ENCODE data around the gene FANCG. TPM values are rescaled to one million over a fixed set of nuclear protein-coding genes. Genes with fewer than 3 reads are reported as not detected.

The FANCG gene
- polyA plus RNA-seq, 1 experiment = 9.1 TPM

DNA sequence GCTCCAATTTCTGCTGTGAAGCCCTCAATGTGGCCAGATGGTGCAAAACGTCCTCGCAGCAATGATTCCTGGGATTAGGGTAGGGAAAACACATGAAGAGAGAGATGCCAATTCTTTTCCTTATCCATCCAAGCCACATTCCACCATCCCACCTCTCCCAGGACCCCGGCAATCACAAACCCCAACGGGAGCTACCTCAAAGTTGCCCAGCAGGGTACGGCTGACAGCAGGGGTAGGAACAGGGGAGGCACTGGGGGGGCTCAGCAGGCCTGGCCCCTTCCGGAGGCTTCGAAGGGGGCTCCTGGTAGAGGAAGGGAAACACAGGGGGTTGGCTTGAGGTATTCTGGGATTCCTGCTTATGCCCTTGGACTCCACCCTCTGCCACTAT, 26.6 kb upstream of the FANCG start:
- Histone ChIP-seq H3K9me3 (ENCODE audit: control insufficient read depth, insufficient read depth, low read length) (no peaks in the 10 kb centered on the region; the same call in 1 of the 2 replicates), H3K4me3 (ENCODE audit: low read depth, low read length) (no peak overlapping the region), H3K27ac (ENCODE audit: low read depth, low read length) (no peak overlapping the region), H3K27me3 (ENCODE audit: control insufficient read depth, insufficient read depth, low read length) (no peaks in the 10 kb centered on the region)
- no peak for DNase-seq (ENCODE audit: low read depth, low spot score)
- ChIA-PET POLR2A (no interaction called here), CTCF (no interaction called here)
- no peak for TF ChIP-seq CTCF (IDR thresholded peaks at IDR 0.05; ENCODE audit: low read depth, low read length)

DNA sequence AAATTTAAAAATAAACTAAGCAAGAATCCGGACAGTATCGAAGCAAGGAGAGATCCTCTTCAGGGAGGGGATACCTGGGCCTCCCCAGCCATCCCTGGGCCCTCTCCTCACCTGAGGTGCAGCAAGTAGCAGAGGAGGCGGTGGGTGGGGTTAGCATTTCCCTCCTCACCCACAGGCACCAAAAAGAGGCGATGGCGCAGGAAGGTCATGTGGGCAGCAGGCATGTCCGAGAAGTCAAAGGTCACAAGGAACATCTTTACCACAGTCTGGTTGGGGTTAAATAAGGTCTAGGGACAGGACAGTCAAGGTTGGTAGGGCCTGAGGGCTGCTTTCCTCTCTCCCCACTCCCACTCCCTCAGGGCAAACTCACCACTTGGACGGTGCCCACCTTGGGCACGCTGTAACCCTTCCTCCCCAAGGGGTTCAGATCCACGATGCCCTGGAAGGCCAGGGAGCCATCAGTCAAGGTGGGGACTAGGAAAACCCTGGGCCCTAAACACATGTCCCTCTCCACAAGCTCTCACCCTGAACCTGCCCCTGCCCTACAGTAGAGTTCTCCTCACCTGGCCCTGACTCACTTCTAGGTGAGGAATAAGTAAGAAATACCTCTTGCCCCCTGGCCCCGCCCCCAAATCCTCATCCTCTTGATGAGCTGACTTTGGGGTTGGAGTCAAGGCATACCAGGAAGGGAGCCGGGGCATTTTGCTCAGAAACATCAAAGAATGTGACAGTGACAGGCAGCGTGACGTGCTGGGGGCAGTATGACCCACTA, 26.0 kb upstream of the FANCG start:
- DNase-seq (ENCODE audit: low read depth, low spot score) = no peak
- ChIA-PET CTCF (no interaction called here), POLR2A (no interaction called here)
- Histone ChIP-seq H3K4me3 (ENCODE audit: low read depth, low read length) (no peak overlapping the region), H3K27me3 (ENCODE audit: control insufficient read depth, insufficient read depth, low read length) (no peaks in the 10 kb centered on the region), H3K9me3 (ENCODE audit: control insufficient read depth, insufficient read depth, low read length) (no peaks in the 10 kb centered on the region; the same call in 1 of the 2 replicates), H3K27ac (ENCODE audit: low read depth, low read length) (no peak overlapping the region)
- no peak for TF ChIP-seq CTCF (IDR thresholded peaks at IDR 0.05; ENCODE audit: low read depth, low read length)

DNA sequence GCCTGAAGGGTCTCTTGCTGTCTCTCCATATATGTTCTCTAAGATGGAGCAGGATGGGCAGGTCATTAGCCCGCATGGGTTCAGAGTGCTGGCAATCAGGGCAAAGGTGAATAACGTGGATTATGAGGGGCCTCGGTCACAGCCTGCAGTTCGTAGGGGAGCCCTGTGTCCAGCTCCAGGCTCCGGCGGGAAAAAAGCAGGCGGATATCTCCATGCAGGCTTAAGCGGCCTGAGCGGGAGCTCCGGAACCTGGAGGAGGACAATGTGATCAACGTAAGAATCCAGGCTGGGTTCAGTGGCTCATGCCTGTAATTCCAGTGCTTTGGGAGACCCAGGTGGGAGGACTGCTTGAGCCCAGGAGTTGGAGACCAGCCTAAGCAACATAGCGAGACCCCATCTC, 25.4 kb upstream of the FANCG start:
- H3K27ac ChIP-seq (ENCODE audit: low read depth, low read length) = no peak overlapping the region
- CTCF ChIA-PET = no interaction called here
- H3K27me3 ChIP-seq (ENCODE audit: control insufficient read depth, insufficient read depth, low read length) = no peaks in the 10 kb centered on the region
- DNase-seq (ENCODE audit: low read depth, low spot score) = no peak
- POLR2A ChIA-PET = no interaction called here
- no peak for TF ChIP-seq CTCF (IDR thresholded peaks at IDR 0.05; ENCODE audit: low read depth, low read length)
- H3K4me3 ChIP-seq (ENCODE audit: low read depth, low read length) = no peak overlapping the region
- no peaks in the 10 kb centered on the region; the same call in 1 of the 2 replicates for H3K9me3 ChIP-seq (ENCODE audit: control insufficient read depth, insufficient read depth, low read length)

DNA sequence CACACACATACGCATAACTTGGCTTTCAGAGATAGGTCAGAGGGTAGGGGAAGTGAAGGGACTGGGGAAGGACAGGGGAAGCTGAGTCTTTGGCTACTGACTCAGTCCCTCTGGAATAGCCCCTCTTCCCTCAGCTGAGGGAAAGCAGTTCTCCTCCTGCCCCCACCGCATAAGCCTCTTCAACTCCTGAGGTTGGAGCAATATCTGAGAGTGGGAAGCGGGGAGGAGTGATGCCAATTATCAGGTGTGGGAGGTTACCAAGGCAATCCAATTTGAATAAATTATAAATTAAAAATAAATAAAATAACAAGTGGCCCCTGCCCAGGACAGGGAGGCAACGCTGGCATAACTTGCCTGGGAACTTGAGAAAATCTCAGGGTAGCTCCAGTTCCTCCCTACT, 24.8 kb upstream of the FANCG start:
- ChIA-PET POLR2A (no interaction called here), CTCF (interaction anchor here (0.6 kb wide), 1 partner anchor 10 kb away, joined by 3 read pairs; no protein-coding TSS in a partner anchor)
- H3K4me3 ChIP-seq (ENCODE audit: low read depth, low read length) = no peak overlapping the region
- DNase-seq (ENCODE audit: low read depth, low spot score) = no peak
- no peaks in the 10 kb centered on the region; the same call in 1 of the 2 replicates for H3K9me3 ChIP-seq (ENCODE audit: control insufficient read depth, insufficient read depth, low read length)
- no peak for TF ChIP-seq CTCF (IDR thresholded peaks at IDR 0.05; ENCODE audit: low read depth, low read length)
- H3K27me3 ChIP-seq (ENCODE audit: control insufficient read depth, insufficient read depth, low read length) = no peaks in the 10 kb centered on the region
- no peak overlapping the region for H3K27ac ChIP-seq (ENCODE audit: low read depth, low read length)

GRCh38 chr9:35103660-35104191, 24.0 kb upstream of the FANCG start:
- Histone ChIP-seq H3K4me3 (ENCODE audit: low read depth, low read length) (peak overlapping the region; percentile 52), H3K27me3 (ENCODE audit: control insufficient read depth, insufficient read depth, low read length) (no peaks in the 10 kb centered on the region), H3K9me3 (ENCODE audit: control insufficient read depth, insufficient read depth, low read length) (no peaks in the 10 kb centered on the region; the same call in 1 of the 2 replicates), H3K27ac (ENCODE audit: low read depth, low read length) (peak overlapping the region; percentile 47)
- ChIA-PET POLR2A (interaction anchor here (0.9 to 2.3 kb wide), 5 partner anchors 8 to 32 kb away, joined by 3 to 12 read pairs (median 9); partner anchors contain the start of genes ATOSB, FANCG and VCP), CTCF (interaction anchor here (0.6 to 1.3 kb wide), 4 partner anchors 11 to 374 kb away, joined by 3 read pairs; no protein-coding TSS in a partner anchor)
- DNase-seq (ENCODE audit: low read depth, low spot score) = no peak
- no peak for TF ChIP-seq CTCF (IDR thresholded peaks at IDR 0.05; ENCODE audit: low read depth, low read length)

Measured in AG04450 (cell line).